DND-41 (cell line): ENCODE measurements around the gene HOXB4.

ENCODE experiments used
- ATAC-seq: fragments of 200-7000 bp; cut with Tn5 transposase; 3 replicates; pipeline ENCODE4 v1.9.1; 2021; ENCODE audit warnings: low read depth; ENCODE audit not compliant: insufficient read depth
- DNase-seq: peaks from one replicate; pipeline ENCODE4 v3.0.0-alpha.2; 2020
- H2AFZ ChIP-seq: 2 replicates; pipeline ENCODE4 v1.6.0; 2012; ENCODE audit warnings: low read depth, low read length
- H3K27ac ChIP-seq: 2 replicates; pipeline ENCODE4 v1.5.1; 2012; ENCODE audit warnings: low read length, inconsistent platforms
- H3K27me3 ChIP-seq: fragments of 200-600 bp; sonication (generic); 2 replicates; pipeline ENCODE4 v1.6.0; 2012; ENCODE audit warnings: low read length, mild to moderate bottlenecking, inconsistent platforms; ENCODE audit not compliant: insufficient read depth, poor library complexity
- H3K36me3 ChIP-seq: 2 replicates; pipeline ENCODE4 v1.5.1; 2012; ENCODE audit warnings: low read length, inconsistent platforms; ENCODE audit not compliant: insufficient read depth
- H3K4me1 ChIP-seq: 2 replicates; pipeline ENCODE4 v1.5.1; 2012; ENCODE audit warnings: mild to moderate bottlenecking, low read length; ENCODE audit not compliant: insufficient read depth
- H3K4me2 ChIP-seq: 2 replicates; pipeline ENCODE4 v1.6.0; 2012; ENCODE audit warnings: mild to moderate bottlenecking, moderate library complexity, low read length, inconsistent platforms; ENCODE audit not compliant: insufficient read depth
- H3K4me3 ChIP-seq, 2 experiments: fragments of 200-600 bp in 1 of 2; shearing (Covaris generic) in 1 of 2; 2 replicates each; pipeline ENCODE4 v1.5.1; 2012 to 2016; ENCODE audit warnings: inconsistent platforms in 2 of 2, low read length in 2 of 2, mild to moderate bottlenecking in 2 of 2, low read depth in 1 of 2, moderate library complexity in 1 of 2
- H3K79me2 ChIP-seq: 2 replicates; pipeline ENCODE4 v1.6.0; 2012; ENCODE audit warnings: low read length, inconsistent platforms; ENCODE audit not compliant: insufficient read depth
- H3K9ac ChIP-seq: 2 replicates; pipeline ENCODE4 v1.6.0; 2012; ENCODE audit warnings: low read depth, mild to moderate bottlenecking, inconsistent platforms, low read length, moderate library complexity
- H3K9me3 ChIP-seq: 2 replicates; pipeline ENCODE4 v1.5.1; 2012; ENCODE audit warnings: low read length, moderate library complexity, mild to moderate bottlenecking, inconsistent platforms; ENCODE audit not compliant: insufficient read depth, severe bottlenecking
- H4K20me1 ChIP-seq: 2 replicates; pipeline ENCODE4 v1.6.0; 2012; ENCODE audit warnings: low read length; ENCODE audit not compliant: insufficient read depth
- EZH2 ChIP-seq: IDR thresholded peaks from 3 replicates; pipeline ENCODE4 v1.6.1; 2012; ENCODE audit warnings: borderline replicate concordance, low read depth, mild to moderate bottlenecking, moderate library complexity, low read length, inconsistent platforms; ENCODE audit not compliant: severe bottlenecking
- TF ChIP-seq, protein P1 (sequence below): IDR thresholded peaks from 2 replicates; pipeline ENCODE4 v1.5.1; 2012; ENCODE audit warnings: borderline replicate concordance, low read length, moderate library complexity, mild to moderate bottlenecking; ENCODE audit not compliant: poor library complexity, severe bottlenecking; ENCODE audit errors: extremely low read depth

HOXB4 gene

DNA sequence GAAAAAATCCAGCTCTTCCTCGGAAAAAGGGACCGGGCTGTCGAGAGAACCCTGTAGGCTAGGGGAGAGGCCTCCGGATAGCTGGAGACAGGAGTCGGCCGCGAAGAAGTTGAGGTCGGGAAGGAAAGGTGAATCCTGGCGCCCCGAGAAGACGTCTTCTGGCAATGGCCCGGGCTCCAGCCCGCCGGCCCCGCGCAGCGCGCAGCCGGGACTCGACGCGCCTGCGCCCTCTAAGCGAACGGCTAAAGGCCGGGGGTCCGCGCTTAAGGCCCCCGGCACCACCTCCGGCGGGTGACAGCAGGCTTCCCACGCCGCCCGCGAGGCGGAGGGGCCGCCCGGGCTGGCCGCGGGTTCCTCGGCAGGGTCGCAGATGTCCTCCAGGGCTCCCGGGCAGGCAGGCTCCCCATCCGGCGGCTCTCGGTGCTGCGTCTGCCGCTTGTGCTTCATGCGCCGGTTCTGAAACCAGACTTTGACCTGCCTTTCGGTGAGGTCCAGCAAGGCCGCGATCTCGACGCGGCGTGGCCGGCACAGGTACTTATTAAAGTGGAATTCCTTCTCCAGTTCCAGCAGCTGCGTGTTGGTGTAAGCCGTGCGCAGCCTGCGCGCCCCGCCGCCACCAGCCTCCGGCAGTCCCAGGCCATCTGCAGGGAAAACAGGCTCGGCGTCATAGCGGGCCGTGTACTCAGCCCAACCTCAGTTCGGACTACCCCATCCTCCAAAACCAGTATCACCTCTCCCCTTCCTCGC lies 34.9 kb downstream of the HOXB4 start:
- Histone ChIP-seq H3K4me2 (no peak overlapping the region), H3K36me3 (no peaks in the 10 kb centered on the region), H3K9ac (no peak overlapping the region), H3K27me3 (peaks cover 43% of the 10 kb centered on the region), H4K20me1 (no peaks in the 10 kb centered on the region), H2AFZ (no peak overlapping the region), H3K4me3 (no peak overlapping the region), H3K27ac (no peak overlapping the region), H3K9me3 (no peaks in the 10 kb centered on the region), H3K79me2 (no peaks in the 10 kb centered on the region), H3K4me1 (no peaks in the 10 kb centered on the region)
- no peak for DNase-seq
- TF ChIP-seq, protein P1, sequence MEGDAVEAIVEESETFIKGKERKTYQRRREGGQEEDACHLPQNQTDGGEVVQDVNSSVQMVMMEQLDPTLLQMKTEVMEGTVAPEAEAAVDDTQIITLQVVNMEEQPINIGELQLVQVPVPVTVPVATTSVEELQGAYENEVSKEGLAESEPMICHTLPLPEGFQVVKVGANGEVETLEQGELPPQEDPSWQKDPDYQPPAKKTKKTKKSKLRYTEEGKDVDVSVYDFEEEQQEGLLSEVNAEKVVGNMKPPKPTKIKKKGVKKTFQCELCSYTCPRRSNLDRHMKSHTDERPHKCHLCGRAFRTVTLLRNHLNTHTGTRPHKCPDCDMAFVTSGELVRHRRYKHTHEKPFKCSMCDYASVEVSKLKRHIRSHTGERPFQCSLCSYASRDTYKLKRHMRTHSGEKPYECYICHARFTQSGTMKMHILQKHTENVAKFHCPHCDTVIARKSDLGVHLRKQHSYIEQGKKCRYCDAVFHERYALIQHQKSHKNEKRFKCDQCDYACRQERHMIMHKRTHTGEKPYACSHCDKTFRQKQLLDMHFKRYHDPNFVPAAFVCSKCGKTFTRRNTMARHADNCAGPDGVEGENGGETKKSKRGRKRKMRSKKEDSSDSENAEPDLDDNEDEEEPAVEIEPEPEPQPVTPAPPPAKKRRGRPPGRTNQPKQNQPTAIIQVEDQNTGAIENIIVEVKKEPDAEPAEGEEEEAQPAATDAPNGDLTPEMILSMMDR = no peak
- TF ChIP-seq EZH2 = no peak
- ATAC-seq = no peak

DNA sequence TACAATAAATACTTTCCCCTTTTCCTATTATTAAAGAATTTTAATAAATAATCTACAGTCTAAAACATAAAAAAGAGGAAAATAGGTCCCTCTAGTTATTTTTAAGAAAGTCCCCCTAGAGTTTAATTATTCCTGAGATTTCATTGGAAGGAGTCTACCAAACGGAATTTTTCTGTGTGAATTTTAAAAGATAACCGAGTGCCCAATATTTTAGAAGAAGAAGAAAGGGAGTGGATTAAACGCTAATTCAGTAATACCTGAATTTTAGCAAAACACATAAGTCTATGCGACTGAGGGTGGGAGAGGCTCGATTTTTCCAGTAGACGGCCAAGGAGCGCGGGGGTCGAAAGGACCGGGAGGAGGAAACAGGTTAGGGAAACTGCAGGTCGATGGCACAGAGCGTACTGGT lies 35.4 kb downstream of the HOXB4 start:
- DNase-seq = no peak
- no peak for TF ChIP-seq EZH2
- TF ChIP-seq, protein P1 = no peak
- H3K9ac ChIP-seq = no peak overlapping the region
- no peaks in the 10 kb centered on the region for H3K4me1 ChIP-seq
- no peak overlapping the region for H3K4me2 ChIP-seq
- H3K27me3 ChIP-seq = peaks cover 40% of the 10 kb centered on the region
- no peaks in the 10 kb centered on the region for H4K20me1 ChIP-seq
- no peak for ATAC-seq
- no peaks in the 10 kb centered on the region for H3K79me2 ChIP-seq
- no peaks in the 10 kb centered on the region for H3K36me3 ChIP-seq
- no peaks in the 10 kb centered on the region for H3K9me3 ChIP-seq
- H2AFZ ChIP-seq = no peak overlapping the region
- no peak overlapping the region for H3K4me3 ChIP-seq
- H3K27ac ChIP-seq = no peak overlapping the region

DNA sequence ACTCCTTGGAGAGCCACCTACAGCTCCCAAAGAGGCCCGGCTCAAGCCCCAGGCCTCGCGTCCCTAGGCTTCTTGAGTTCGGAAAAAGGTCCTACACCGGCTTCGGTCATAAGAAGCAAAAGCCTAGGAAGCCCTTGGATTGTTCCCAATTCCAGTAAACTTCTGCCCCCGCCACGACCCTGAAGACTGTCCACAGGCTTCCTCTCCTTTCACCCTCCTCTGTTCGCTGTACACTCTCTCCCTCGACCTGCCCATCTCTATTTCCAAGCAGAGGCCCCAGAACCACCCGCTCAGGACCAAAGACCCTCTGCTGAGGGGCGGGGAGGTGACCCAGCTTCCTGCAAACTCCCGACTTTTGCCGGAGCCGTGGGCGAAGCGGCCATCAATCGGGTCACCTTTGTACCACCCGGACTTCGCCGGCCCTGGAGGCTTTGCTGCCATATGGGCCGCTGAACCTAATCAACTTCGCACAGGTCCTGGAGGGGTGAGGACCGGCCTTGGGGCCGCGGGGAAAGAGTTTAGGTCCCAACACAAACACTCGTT lies 36.0 kb downstream of the HOXB4 start:
- Histone ChIP-seq H3K36me3 (no peaks in the 10 kb centered on the region), H3K9me3 (no peaks in the 10 kb centered on the region), H3K27me3 (peaks cover 34% of the 10 kb centered on the region), H3K9ac (no peak overlapping the region), H3K79me2 (no peaks in the 10 kb centered on the region), H3K4me3 (no peak overlapping the region), H2AFZ (no peak overlapping the region), H3K4me2 (no peak overlapping the region), H3K27ac (no peak overlapping the region), H4K20me1 (no peaks in the 10 kb centered on the region), H3K4me1 (no peaks in the 10 kb centered on the region)
- DNase-seq (no peak), ATAC-seq (no peak)
- TF ChIP-seq, protein P1 = no peak
- TF ChIP-seq EZH2 = no peak
